A673 (cell line): ENCODE results near the gene UBAP1L. TPM values are rescaled to one million over a fixed set of nuclear protein-coding genes. Genes with fewer than 3 reads are reported as not detected.

Source experiments
- BruUV-seq: library from RNA; stranded (reverse); fragments of 400-500 nt; replicated peaks from 2 replicates; lab custom pipeline; 2021; lab: Mats Ljungman, UMichigan
- CTCF ChIA-PET: fragments of 300-600 bp; sonication (Branson Sonifier 250); formaldehyde crosslinking; loops from one replicate; lab custom pipeline; 2022; ENCODE audit warnings: antibody characterized with exemption; lab: Charles Lee
- POLR2A ChIA-PET: fragments of 300-600 bp; sonication (Branson Sonifier 250); formaldehyde crosslinking; loops from one replicate; lab custom pipeline; 2022; ENCODE audit warnings: antibody characterized with exemption; ENCODE audit not compliant: low non-redundant PET; lab: Charles Lee
- DNase-seq: peaks from one replicate; pipeline ENCODE4 v3.0.0-alpha.2; 2015; ENCODE audit warnings: low spot score
- H3K27ac ChIP-seq: fragments of 200-600 bp; sonication (generic); 2 replicates; pipeline ENCODE4 v1.5.1; 2016; ENCODE audit warnings: mixed run types, low read depth, mild to moderate bottlenecking, mixed read lengths, antibody characterized with exemption, low read length; ENCODE audit not compliant: poor library complexity, severe bottlenecking
- H3K27me3 ChIP-seq: fragments of 200-600 bp; sonication (generic); replicated peaks from 2 replicates; pipeline ENCODE4 v1.6.1; 2017; ENCODE audit warnings: mixed run types, low read depth, mild to moderate bottlenecking, mixed read lengths, antibody characterized with exemption, low read length; ENCODE audit not compliant: insufficient read depth, poor library complexity
- H3K36me3 ChIP-seq: fragments of 200-600 bp; sonication (generic); 2 replicates; pipeline ENCODE4 v1.6.1; 2016; ENCODE audit warnings: mixed run types, mild to moderate bottlenecking, mixed read lengths, antibody characterized with exemption, low read length; ENCODE audit not compliant: insufficient read depth, poor library complexity, severe bottlenecking
- H3K4me1 ChIP-seq: fragments of 200-600 bp; sonication (generic); 2 replicates; pipeline ENCODE4 v1.6.1; 2017; ENCODE audit warnings: mixed run types, mild to moderate bottlenecking, mixed read lengths, antibody characterized with exemption, low read length; ENCODE audit not compliant: insufficient read depth, poor library complexity, severe bottlenecking
- H3K4me3 ChIP-seq: fragments of 200-600 bp; sonication (generic); 2 replicates; pipeline ENCODE4 v1.5.1; 2016; ENCODE audit warnings: low read depth, mixed run types, mild to moderate bottlenecking, mixed read lengths, low read length; ENCODE audit not compliant: poor library complexity, severe bottlenecking
- H3K9me3 ChIP-seq: fragments of 200-600 bp; sonication (generic); 2 replicates; pipeline ENCODE4 v1.6.1; 2016; ENCODE audit warnings: mixed run types, low read depth, mild to moderate bottlenecking, mixed read lengths, antibody characterized with exemption, low read length; ENCODE audit not compliant: poor library complexity, severe bottlenecking
- EZH2 ChIP-seq: fragments of 200-600 bp; sonication (generic); IDR thresholded peaks from 2 replicates; pipeline ENCODE4 v1.6.1; 2017; ENCODE audit warnings: borderline replicate concordance, low read depth, mild to moderate bottlenecking, mixed read lengths, antibody characterized with exemption, low read length; ENCODE audit not compliant: poor library complexity, severe bottlenecking
- intact Hi-C: fragments of 100-400 bp; cut with micrococcal nuclease; formaldehyde crosslinking; loops from one replicate; pipeline ENCODE4 v1.10.0; 2022; ENCODE audit not compliant: unreplicated experiment
- total RNA-seq: library from RNA; stranded (reverse); gene quantifications from 2 replicates; pipeline ENCODE4 v1.2.3, GENCODE V29; 2021
- TF ChIP-seq, protein P1 (sequence below): fragments of 300-800, 200-600 bp; sonication (generic); conservative IDR thresholded peaks from 2 replicates; pipeline ENCODE4 v1.5.1; 2017; ENCODE audit warnings: low read depth, mild to moderate bottlenecking, antibody characterized with exemption, low read length, moderate library complexity, mixed read lengths

The UBAP1L gene
- total RNA-seq, 1 experiment from 2014 or later, result 3.9 TPM

- POLR2A ChIA-PET, result no interaction called here
- CTCF ChIA-PET, result interaction anchor here (1.8 kb wide), 1 partner anchor 49 kb away, joined by 12 read pairs; no protein-coding TSS in a partner anchor
These were observed 62.0 kb downstream of the UBAP1L start for GRCh38 chr15:65052956-65053355.

GRCh38 chr15:65051266-65051665 lies 63.7 kb downstream of the UBAP1L start:
- TF ChIP-seq, protein P1, sequence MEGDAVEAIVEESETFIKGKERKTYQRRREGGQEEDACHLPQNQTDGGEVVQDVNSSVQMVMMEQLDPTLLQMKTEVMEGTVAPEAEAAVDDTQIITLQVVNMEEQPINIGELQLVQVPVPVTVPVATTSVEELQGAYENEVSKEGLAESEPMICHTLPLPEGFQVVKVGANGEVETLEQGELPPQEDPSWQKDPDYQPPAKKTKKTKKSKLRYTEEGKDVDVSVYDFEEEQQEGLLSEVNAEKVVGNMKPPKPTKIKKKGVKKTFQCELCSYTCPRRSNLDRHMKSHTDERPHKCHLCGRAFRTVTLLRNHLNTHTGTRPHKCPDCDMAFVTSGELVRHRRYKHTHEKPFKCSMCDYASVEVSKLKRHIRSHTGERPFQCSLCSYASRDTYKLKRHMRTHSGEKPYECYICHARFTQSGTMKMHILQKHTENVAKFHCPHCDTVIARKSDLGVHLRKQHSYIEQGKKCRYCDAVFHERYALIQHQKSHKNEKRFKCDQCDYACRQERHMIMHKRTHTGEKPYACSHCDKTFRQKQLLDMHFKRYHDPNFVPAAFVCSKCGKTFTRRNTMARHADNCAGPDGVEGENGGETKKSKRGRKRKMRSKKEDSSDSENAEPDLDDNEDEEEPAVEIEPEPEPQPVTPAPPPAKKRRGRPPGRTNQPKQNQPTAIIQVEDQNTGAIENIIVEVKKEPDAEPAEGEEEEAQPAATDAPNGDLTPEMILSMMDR, result no peak
- no peak for TF ChIP-seq EZH2
- no peak for DNase-seq
- Histone ChIP-seq H3K27me3 (no peaks in the 10 kb centered on the region), H3K9me3 (no peaks in the 10 kb centered on the region), H3K36me3 (no peaks in the 10 kb centered on the region), H3K4me1 (peaks cover 11% of the 10 kb centered on the region), H3K27ac (no peak overlapping the region), H3K4me3 (no peak overlapping the region)
- intact Hi-C loops, result loop anchor here (5.0 kb wide), 2 partner anchors 36 to 246 kb away; partner anchors contain the start of gene RNU5A-1
- BruUV-seq, result no TSS peak
- ChIA-PET POLR2A (no interaction called here), CTCF (no interaction called here)

More at GRCh38 chr15:65052956-65053355, 62.0 kb downstream of the UBAP1L start:
- no peak for DNase-seq
- no peaks in the 10 kb centered on the region for H3K9me3 ChIP-seq
- H3K4me1 ChIP-seq, result peaks cover 11% of the 10 kb centered on the region
- no peak overlapping the region for H3K4me3 ChIP-seq
- H3K27me3 ChIP-seq, result no peaks in the 10 kb centered on the region
- no peaks in the 10 kb centered on the region for H3K36me3 ChIP-seq
- intact Hi-C loops, result loop anchor here (5.0 kb wide), 2 partner anchors 34 to 244 kb away; partner anchors contain the start of gene RNU5A-1
- BruUV-seq, result no TSS peak
- no peak overlapping the region for H3K27ac ChIP-seq
- TF ChIP-seq, protein P1, result no peak
- TF ChIP-seq EZH2, result no peak

DNA sequence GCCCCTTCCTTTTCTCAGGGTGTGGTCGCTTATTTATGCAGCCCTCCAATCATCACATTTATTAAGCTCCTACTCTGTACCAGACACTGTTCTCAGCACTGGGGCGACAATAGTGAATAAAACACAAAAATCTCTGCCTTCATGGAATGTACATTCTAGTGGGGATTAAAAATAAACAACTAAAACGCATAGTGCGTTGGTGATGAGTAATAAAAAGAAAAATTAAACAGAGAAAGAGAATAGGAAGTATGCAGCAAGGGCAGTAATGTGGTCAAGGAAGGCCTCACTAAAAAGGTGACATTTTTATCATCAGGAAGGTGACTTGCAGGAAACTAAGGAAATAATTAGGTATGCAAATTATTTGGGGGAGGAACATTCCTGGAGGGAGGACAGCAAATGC lies 64.7 kb downstream of the UBAP1L start:
- no peak overlapping the region for H3K27ac ChIP-seq
- no peak for TF ChIP-seq EZH2
- TF ChIP-seq, protein P1, result no peak
- no peaks in the 10 kb centered on the region for H3K27me3 ChIP-seq
- H3K4me1 ChIP-seq, result peaks cover 11% of the 10 kb centered on the region
- POLR2A ChIA-PET, result no interaction called here
- H3K9me3 ChIP-seq, result no peaks in the 10 kb centered on the region
- intact Hi-C loops, result loop anchor here (5.0 kb wide), 2 partner anchors 37 to 247 kb away; partner anchors contain the start of gene RNU5A-1
- CTCF ChIA-PET, result no interaction called here
- no peak overlapping the region for H3K4me3 ChIP-seq
- H3K36me3 ChIP-seq, result no peaks in the 10 kb centered on the region
- no peak for DNase-seq
- BruUV-seq, result no TSS peak
